Breast epithelium (tissue), 4 donors: Measurements from ENCODE around the gene SEC24C. TPM values are rescaled to one million over a fixed set of nuclear protein-coding genes. Genes with fewer than 3 reads are reported as not detected.

Experiments
- DNase-seq, 2 donors: peaks; one replicate each; pipeline ENCODE4 v3.0.0-alpha.2; 2019; ENCODE audit warnings: low spot score in 2 of 2
- H3K27ac ChIP-seq, 2 donors: fragments of 200-600 bp; sonication (generic) in 1 of 2; one replicate each; pipeline ENCODE4 v1.5.1; 2016 to 2019; ENCODE audit warnings: mild to moderate bottlenecking in 1 of 2
- H3K27me3 ChIP-seq, 2 donors: fragments of 200-600 bp; sonication (generic) in 1 of 2; one replicate each; pipeline versions ENCODE4 v1.5.1 to v1.6.0; 2017 to 2019; ENCODE audit warnings: control low read depth in 1 of 2, mild to moderate bottlenecking in 1 of 2
- H3K36me3 ChIP-seq: fragments of 200-600 bp; one replicate; pipeline ENCODE4 v1.5.1; 2019
- H3K4me1 ChIP-seq, 2 donors: fragments of 200-600 bp; sonication (generic); one replicate each; pipeline ENCODE4 v1.5.1; 2016 to 2019; ENCODE audit warnings: control low read depth in 1 of 2
- H3K4me3 ChIP-seq, 3 donors: fragments of 200-600 bp; sonication (generic); 1 replicate in 2 of 3; 2 replicates in 1 of 3; pipeline ENCODE4 v1.5.1; 2016 to 2019; ENCODE audit warnings: mild to moderate bottlenecking in 3 of 3, moderate library complexity in 2 of 3
- H3K9me3 ChIP-seq, 2 donors: fragments of 200-600 bp; sonication (generic) in 1 of 2; one replicate each; pipeline ENCODE4 v1.5.1; 2016 to 2019; ENCODE audit warnings: control low read depth in 1 of 2
- CTCF ChIP-seq, 3 donors: fragments of 450-650 bp; IDR thresholded peaks; one replicate each; pipeline ENCODE4 v1.5.1; 2016 to 2017; ENCODE audit warnings: antibody characterized with exemption in 3 of 3, mild to moderate bottlenecking in 3 of 3, moderate library complexity in 3 of 3
- POLR2A ChIP-seq: fragments of 450-650 bp; IDR thresholded peaks from one replicate; pipeline ENCODE4 v1.6.1; 2016; ENCODE audit warnings: antibody characterized with exemption, mild to moderate bottlenecking, moderate library complexity
- POLR2AphosphoS5 ChIP-seq, 3 donors: sonication (generic); formaldehyde crosslinking; IDR thresholded peaks; one replicate each; pipeline ENCODE4 v1.6.1; 2017; ENCODE audit warnings: antibody characterized with exemption in 3 of 3
- intact Hi-C: fragments of 100-400 bp; cut with DNase I; formaldehyde crosslinking; loops from one replicate; pipeline ENCODE4 v1.15.1; 2023; ENCODE audit warnings: low total_unique reads
- total RNA-seq, 3 donors: library from RNA; depleted of rRNA; stranded (reverse); fragments of >200 nt; gene quantifications; one replicate each; pipeline ENCODE4 v1.1.0, GENCODE V29; 2016

The SEC24C gene
- total RNA-seq, 3 donors from 2014 or later, result 33.9 to 57.7 (median 50.1) TPM

- intact Hi-C loops, result no loop called here
- Histone ChIP-seq H3K27ac (no peak overlapping the region), H3K4me1 (no peaks in the 10 kb centered on the region), H3K4me3 (no peak overlapping the region), H3K36me3 (no peaks in the 10 kb centered on the region), H3K9me3 (no peaks in the 10 kb centered on the region), H3K27me3 (no peaks in the 10 kb centered on the region)
- no peak for DNase-seq
- TF ChIP-seq POLR2A (no peak), CTCF (IDR thresholded peaks at IDR 0.05) (no peak), POLR2AphosphoS5 (IDR thresholded peaks at IDR 0.05) (no peak)
These were observed 63.3 kb downstream of the SEC24C start for GRCh38 chr10:73807471-73807870.

GRCh38 chr10:73808021-73808815 lies 64.0 kb downstream of the SEC24C start:
- no peak overlapping the region for H3K27ac ChIP-seq
- H3K4me3 ChIP-seq, result no peak overlapping the region
- DNase-seq, result no peak
- no peaks in the 10 kb centered on the region for H3K4me1 ChIP-seq
- no peaks in the 10 kb centered on the region for H3K27me3 ChIP-seq
- intact Hi-C loops, result no loop called here
- H3K36me3 ChIP-seq, result no peaks in the 10 kb centered on the region
- no peaks in the 10 kb centered on the region for H3K9me3 ChIP-seq
- no peak for TF ChIP-seq POLR2A
- TF ChIP-seq CTCF (IDR thresholded peaks at IDR 0.05), result no peak
- no peak for TF ChIP-seq POLR2AphosphoS5 (IDR thresholded peaks at IDR 0.05)

GRCh38 chr10:73809061-73809818 lies 65.1 kb downstream of the SEC24C start:
- TF ChIP-seq POLR2A, result no peak
- TF ChIP-seq CTCF (IDR thresholded peaks at IDR 0.05), result no peak
- no peak for TF ChIP-seq POLR2AphosphoS5 (IDR thresholded peaks at IDR 0.05)
- no peaks in the 10 kb centered on the region for H3K9me3 ChIP-seq
- H3K27me3 ChIP-seq, result no peaks in the 10 kb centered on the region
- intact Hi-C loops, result loop anchor here (1.0 kb wide), 1 partner anchor 17 kb away; no protein-coding TSS in a partner anchor
- H3K4me1 ChIP-seq, result no peaks in the 10 kb centered on the region
- H3K4me3 ChIP-seq, result no peak overlapping the region
- H3K36me3 ChIP-seq, result no peaks in the 10 kb centered on the region
- no peak for DNase-seq
- no peak overlapping the region for H3K27ac ChIP-seq

- Histone ChIP-seq H3K27me3 (no peaks in the 10 kb centered on the region), H3K4me1 (no peaks in the 10 kb centered on the region), H3K36me3 (no peaks in the 10 kb centered on the region), H3K9me3 (no peaks in the 10 kb centered on the region), H3K27ac (no peak overlapping the region), H3K4me3 (peak overlapping the region; percentile 80 to 97 (median 93))
- intact Hi-C loops, result no loop called here
- no peak for DNase-seq
- no peak for TF ChIP-seq POLR2AphosphoS5 (IDR thresholded peaks at IDR 0.05)
- no peak for TF ChIP-seq CTCF (IDR thresholded peaks at IDR 0.05)
- no peak for TF ChIP-seq POLR2A
These were observed 66.2 kb downstream of the SEC24C start for GRCh38 chr10:73810358-73810734.
